ENCODE results near the gene SNCB.

DNA sequence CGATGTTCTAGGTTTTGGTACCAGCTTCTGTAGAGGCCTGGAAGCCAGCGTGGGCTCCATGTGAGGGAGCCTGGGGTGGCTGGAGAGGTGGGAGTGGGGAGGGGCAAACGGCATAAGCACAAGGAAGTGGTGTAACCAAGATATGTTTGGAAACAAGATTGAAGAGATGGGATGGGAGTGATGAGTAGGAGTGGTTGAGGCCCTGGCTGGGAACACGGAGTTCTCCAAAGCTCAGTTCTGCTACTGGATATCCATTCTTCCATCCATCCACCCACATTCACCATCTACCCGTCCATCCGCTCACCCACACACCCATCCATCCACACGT, 29.1 kb upstream of the SNCB start:
- TF ChIP-seq CTCF (IDR thresholded peaks at IDR 0.05) = no peak
- no peak for TF ChIP-seq POLR2A (IDR thresholded peaks at IDR 0.05)
